OCI-LY7 (cell line): Measurements from ENCODE around the gene EEF2K. TPM values are rescaled to one million over a fixed set of nuclear protein-coding genes. Genes with fewer than 3 reads are reported as not detected.

Source experiments
- BruUV-seq: library from RNA; stranded (reverse); fragments of 400-500 nt; replicated peaks from 2 replicates; lab custom pipeline; 2021; lab: Mats Ljungman, UMichigan
- CTCF ChIA-PET: fragments of 300-600 bp; sonication (Branson Sonifier 250); formaldehyde crosslinking; loops from one replicate; lab custom pipeline; 2022; ENCODE audit warnings: antibody characterized with exemption; ENCODE audit not compliant: unreplicated experiment; lab: Charles Lee
- POLR2A ChIA-PET: fragments of 300-600 bp; sonication (Branson Sonifier 250); formaldehyde crosslinking; loops from one replicate; lab custom pipeline; 2022; ENCODE audit warnings: antibody characterized with exemption; lab: Charles Lee
- DNase-seq: peaks from one replicate; pipeline ENCODE4 v3.0.0-alpha.2; 2015; ENCODE audit warnings: low spot score
- H2AFZ ChIP-seq: fragments of 200-600 bp; sonication (generic), shearing (Covaris generic); 2 replicates; pipeline ENCODE4 v1.6.1; 2014; ENCODE audit warnings: mild to moderate bottlenecking, antibody characterized with exemption, low read length, moderate library complexity
- H3K27ac ChIP-seq: fragments of 200-600 bp; sonication (generic); 2 replicates; pipeline ENCODE4 v1.5.1; 2014; ENCODE audit warnings: mixed run types, low read depth, mild to moderate bottlenecking, moderate library complexity, low read length, inconsistent platforms; ENCODE audit not compliant: poor library complexity, severe bottlenecking
- H3K36me3 ChIP-seq: fragments of 200-600 bp; sonication (generic); 2 replicates; pipeline ENCODE4 v1.6.1; 2014; ENCODE audit warnings: mild to moderate bottlenecking, antibody characterized with exemption, low read length, moderate library complexity, mixed read lengths; ENCODE audit not compliant: insufficient read depth
- H3K4me1 ChIP-seq: fragments of 200-600 bp; sonication (generic); 2 replicates; pipeline ENCODE4 v1.5.1; 2014; ENCODE audit warnings: mild to moderate bottlenecking, low read length; ENCODE audit not compliant: insufficient read depth, poor library complexity, severe bottlenecking
- H3K4me2 ChIP-seq: fragments of 200-600 bp; sonication (generic); 2 replicates; pipeline ENCODE4 v1.6.1; 2014; ENCODE audit warnings: mild to moderate bottlenecking, low read length
- H3K4me3 ChIP-seq: fragments of 200-600 bp; sonication (generic); 2 replicates; pipeline ENCODE4 v1.5.1; 2014; ENCODE audit warnings: mild to moderate bottlenecking, low read depth, low read length; ENCODE audit not compliant: poor library complexity, severe bottlenecking
- H3K79me2 ChIP-seq: fragments of 200-600 bp; sonication (generic); 2 replicates; pipeline ENCODE4 v1.6.1; 2016; ENCODE audit warnings: low read depth, mild to moderate bottlenecking, low read length, moderate library complexity, mixed read lengths; ENCODE audit not compliant: insufficient read depth
- H3K9me2 ChIP-seq: fragments of 200-600 bp; sonication (generic); 2 replicates; pipeline ENCODE4 v1.6.1; 2016; ENCODE audit warnings: mild to moderate bottlenecking, low read length, mixed read lengths; ENCODE audit not compliant: insufficient read depth
- H3K9me3 ChIP-seq: fragments of 200-600 bp; sonication (generic); 2 replicates; pipeline ENCODE4 v1.6.1; 2014; ENCODE audit warnings: mild to moderate bottlenecking, mixed run types, low read length, mixed read lengths
- H4K20me1 ChIP-seq: fragments of 200-600 bp; sonication (generic); 2 replicates; pipeline ENCODE4 v1.6.1; 2014; ENCODE audit warnings: mild to moderate bottlenecking, antibody characterized with exemption, low read length, moderate library complexity, mixed read lengths; ENCODE audit not compliant: insufficient read depth
- CTCF ChIP-seq: fragments of 200-600 bp; sonication (generic); conservative IDR thresholded peaks from 2 replicates; pipeline ENCODE4 v1.5.1; 2014; ENCODE audit warnings: mild to moderate bottlenecking, antibody characterized with exemption, low read length, moderate library complexity, mixed read lengths
- EZH2phosphoT487 ChIP-seq: fragments of 200-600 bp; sonication (generic); IDR thresholded peaks from 2 replicates; pipeline ENCODE4 v1.6.1; 2018; ENCODE audit warnings: low read depth, borderline replicate concordance, mild to moderate bottlenecking, mixed run types, antibody characterized with exemption, low read length, moderate library complexity, mixed read lengths
- intact Hi-C: fragments of 100-400 bp; cut with micrococcal nuclease; formaldehyde crosslinking; loops from one replicate; pipeline ENCODE4 v1.10.0; 2022; ENCODE audit not compliant: unreplicated experiment
- total RNA-seq, 2 experiments: library from RNA; depleted of rRNA in 1 of 2; stranded (reverse); fragments of >200 nt in 1 of 2; shearing (Covaris generic) in 1 of 2; gene quantifications; 2 replicates each; pipeline ENCODE4 v1.2.3, GENCODE V29; 2014 to 2022

Gene EEF2K
- total RNA-seq, 2 experiments from 2014 or later = 23.8 to 42.3 TPM

DNA sequence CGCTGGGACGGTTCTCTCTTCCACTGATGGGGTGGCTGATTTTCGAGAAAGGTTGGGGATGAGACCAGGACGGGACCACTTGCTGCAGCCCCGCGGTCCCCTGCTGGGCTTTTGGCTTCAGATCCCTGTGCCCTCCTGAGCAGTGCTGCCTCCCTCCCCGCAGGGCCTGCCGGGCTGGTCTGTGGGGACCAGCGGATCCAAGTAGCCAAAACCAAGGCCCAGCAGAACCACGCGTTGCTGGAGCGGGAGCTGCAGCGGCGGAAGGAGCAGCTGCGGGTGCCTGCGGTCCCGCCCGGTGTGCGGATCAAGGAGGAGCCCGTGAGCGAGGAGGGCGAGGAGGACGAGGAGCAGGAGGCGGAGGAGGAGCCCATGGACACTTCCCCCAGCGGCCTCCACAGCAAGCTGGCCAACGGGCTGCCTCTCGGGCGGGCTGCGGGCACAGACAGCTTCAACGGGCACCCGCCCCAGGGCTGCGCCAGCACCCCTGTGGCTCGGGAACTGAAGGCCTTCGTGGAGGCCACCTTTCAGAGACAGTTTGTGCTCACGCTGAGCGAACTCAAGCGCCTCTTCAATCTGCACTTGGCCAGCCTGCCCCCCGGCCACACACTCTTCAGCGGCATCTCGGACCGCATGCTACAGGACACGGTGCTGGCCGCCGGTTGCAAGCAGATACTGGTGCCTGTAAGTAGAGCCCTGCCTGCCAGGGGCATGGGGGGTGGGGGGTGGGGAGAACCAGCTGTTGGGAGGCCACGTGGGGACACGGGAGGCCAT lies 119.7 kb downstream of the EEF2K start:
- TF ChIP-seq EZH2phosphoT487 (no peak), CTCF (no peak)
- H3K4me3 ChIP-seq = no peak overlapping the region
- H3K9me2 ChIP-seq = no peaks in the 10 kb centered on the region
- H4K20me1 ChIP-seq = 0 out of 2 replicates have a peak, but pooled peaks cover 3% of the 10 kb centered on the region
- H3K27ac ChIP-seq = no peak overlapping the region
- intact Hi-C loops = no loop called here
- no TSS peak for BruUV-seq
- H3K4me1 ChIP-seq = no peaks in the 10 kb centered on the region
- CTCF ChIA-PET = no interaction called here
- H3K36me3 ChIP-seq = peaks cover 98% of the 10 kb centered on the region
- H2AFZ ChIP-seq = no peak overlapping the region
- no peaks in the 10 kb centered on the region for H3K79me2 ChIP-seq
- no peaks in the 10 kb centered on the region for H3K9me3 ChIP-seq
- POLR2A ChIA-PET = no interaction called here
- DNase-seq = no peak
- H3K4me2 ChIP-seq = no peak overlapping the region

GRCh38 chr16:22326369-22326652 lies 120.2 kb downstream of the EEF2K start:
- Histone ChIP-seq H3K9me2 (no peaks in the 10 kb centered on the region), H3K36me3 (peaks cover 97% of the 10 kb centered on the region), H3K79me2 (no peaks in the 10 kb centered on the region), H2AFZ (no peak overlapping the region), H3K4me1 (no peaks in the 10 kb centered on the region), H3K27ac (no peak overlapping the region), H3K4me2 (no peak overlapping the region), H3K9me3 (no peaks in the 10 kb centered on the region), H4K20me1 (no peaks in the 10 kb centered on the region), H3K4me3 (no peak overlapping the region)
- ChIA-PET CTCF (no interaction called here), POLR2A (no interaction called here)
- DNase-seq = no peak
- intact Hi-C loops = no loop called here
- BruUV-seq = no TSS peak
- TF ChIP-seq CTCF (no peak), EZH2phosphoT487 (no peak)

DNA sequence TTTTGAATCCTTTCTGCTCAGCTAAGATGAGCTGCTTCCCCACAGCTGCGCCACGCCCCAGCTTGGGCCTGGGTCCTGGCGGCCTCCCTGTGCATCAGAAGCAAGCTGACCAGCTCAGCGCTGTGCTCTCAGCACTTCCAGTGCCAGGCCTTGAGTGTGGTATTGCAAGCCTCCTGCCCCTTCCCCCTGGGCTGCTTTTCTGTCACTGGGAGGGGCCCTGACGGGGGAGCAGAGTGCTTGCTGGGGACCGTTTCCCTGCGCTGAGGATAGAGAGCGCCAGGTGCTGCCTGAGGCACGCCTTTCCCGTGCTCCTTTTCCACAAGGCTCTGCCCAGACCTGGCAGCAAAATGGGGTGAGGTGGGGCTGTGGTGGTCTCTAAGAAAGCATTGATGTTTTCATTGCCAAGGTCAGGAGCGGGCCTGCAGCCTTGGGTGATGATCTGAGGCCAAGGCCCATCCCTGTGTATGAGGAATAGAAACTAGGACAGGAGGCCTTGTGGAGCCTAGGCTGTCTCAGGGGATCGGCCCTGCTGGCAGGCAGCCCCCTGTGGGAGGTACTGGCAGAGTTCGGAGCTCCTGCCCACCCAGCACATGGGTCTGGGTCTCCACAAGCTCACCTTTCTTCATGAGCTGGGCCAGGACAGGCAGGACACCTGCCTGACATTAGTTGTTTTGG lies 120.8 kb downstream of the EEF2K start:
- Histone ChIP-seq H3K36me3 (peaks cover 97% of the 10 kb centered on the region), H3K9me2 (no peaks in the 10 kb centered on the region), H2AFZ (no peak overlapping the region), H3K4me1 (no peaks in the 10 kb centered on the region), H3K27ac (no peak overlapping the region), H3K4me2 (no peak overlapping the region), H3K4me3 (no peak overlapping the region), H3K9me3 (no peaks in the 10 kb centered on the region), H4K20me1 (no peaks in the 10 kb centered on the region), H3K79me2 (no peaks in the 10 kb centered on the region)
- POLR2A ChIA-PET = interaction anchor here (0.6 kb wide), 1 partner anchor 391 kb away, joined by 3 read pairs; no protein-coding TSS in a partner anchor
- no peak for TF ChIP-seq CTCF
- no peak for TF ChIP-seq EZH2phosphoT487
- BruUV-seq = no TSS peak
- DNase-seq = no peak
- CTCF ChIA-PET = no interaction called here
- intact Hi-C loops = no loop called here
